AG09309 (cell line): ENCODE data around the gene ERGIC3.
A peak's percentile ranks its signal among the peaks of the same experiment; 100 is the strongest.

Experiments used
- DNase-seq: peaks from one replicate; pipeline ENCODE4 v3.0.0-alpha.2; 2010; ENCODE audit warnings: low read depth
- H3K4me3 ChIP-seq: 2 replicates; pipeline ENCODE4 v1.5.1; 2011; ENCODE audit warnings: mild to moderate bottlenecking, low read depth, low read length, moderate library complexity; ENCODE audit not compliant: control insufficient read depth
- TF ChIP-seq, protein P1 (sequence below): IDR thresholded peaks from 2 replicates; pipeline ENCODE4 v1.5.1; 2011; ENCODE audit warnings: mild to moderate bottlenecking, low read depth, low read length, inconsistent platforms; ENCODE audit not compliant: insufficient read depth, control insufficient read depth; ENCODE audit errors: missing control alignments

The ERGIC3 gene

DNA sequence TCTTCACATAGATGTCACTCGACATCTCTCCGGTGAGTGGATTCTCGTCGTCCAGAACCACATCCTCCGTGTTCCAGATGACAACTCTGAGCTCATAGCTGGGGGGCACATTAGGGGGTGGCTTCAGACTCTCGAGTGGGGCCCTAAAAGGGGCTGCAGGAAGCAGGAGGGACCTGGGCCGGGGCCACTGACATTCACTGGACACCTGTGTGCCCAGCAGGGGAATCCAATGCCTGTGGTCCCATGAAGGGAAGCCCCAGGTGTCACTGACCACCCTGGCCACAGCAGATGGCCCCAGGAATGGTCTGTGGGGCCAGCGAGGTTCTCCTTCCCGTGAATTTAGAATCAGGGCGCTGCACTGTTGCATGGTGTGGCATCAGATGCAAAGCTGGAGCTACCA is 18.7 kb downstream of the ERGIC3 start:
- H3K4me3 ChIP-seq, result no peak overlapping the region
- TF ChIP-seq, protein P1, sequence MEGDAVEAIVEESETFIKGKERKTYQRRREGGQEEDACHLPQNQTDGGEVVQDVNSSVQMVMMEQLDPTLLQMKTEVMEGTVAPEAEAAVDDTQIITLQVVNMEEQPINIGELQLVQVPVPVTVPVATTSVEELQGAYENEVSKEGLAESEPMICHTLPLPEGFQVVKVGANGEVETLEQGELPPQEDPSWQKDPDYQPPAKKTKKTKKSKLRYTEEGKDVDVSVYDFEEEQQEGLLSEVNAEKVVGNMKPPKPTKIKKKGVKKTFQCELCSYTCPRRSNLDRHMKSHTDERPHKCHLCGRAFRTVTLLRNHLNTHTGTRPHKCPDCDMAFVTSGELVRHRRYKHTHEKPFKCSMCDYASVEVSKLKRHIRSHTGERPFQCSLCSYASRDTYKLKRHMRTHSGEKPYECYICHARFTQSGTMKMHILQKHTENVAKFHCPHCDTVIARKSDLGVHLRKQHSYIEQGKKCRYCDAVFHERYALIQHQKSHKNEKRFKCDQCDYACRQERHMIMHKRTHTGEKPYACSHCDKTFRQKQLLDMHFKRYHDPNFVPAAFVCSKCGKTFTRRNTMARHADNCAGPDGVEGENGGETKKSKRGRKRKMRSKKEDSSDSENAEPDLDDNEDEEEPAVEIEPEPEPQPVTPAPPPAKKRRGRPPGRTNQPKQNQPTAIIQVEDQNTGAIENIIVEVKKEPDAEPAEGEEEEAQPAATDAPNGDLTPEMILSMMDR, result no peak
- no peak for DNase-seq

DNA sequence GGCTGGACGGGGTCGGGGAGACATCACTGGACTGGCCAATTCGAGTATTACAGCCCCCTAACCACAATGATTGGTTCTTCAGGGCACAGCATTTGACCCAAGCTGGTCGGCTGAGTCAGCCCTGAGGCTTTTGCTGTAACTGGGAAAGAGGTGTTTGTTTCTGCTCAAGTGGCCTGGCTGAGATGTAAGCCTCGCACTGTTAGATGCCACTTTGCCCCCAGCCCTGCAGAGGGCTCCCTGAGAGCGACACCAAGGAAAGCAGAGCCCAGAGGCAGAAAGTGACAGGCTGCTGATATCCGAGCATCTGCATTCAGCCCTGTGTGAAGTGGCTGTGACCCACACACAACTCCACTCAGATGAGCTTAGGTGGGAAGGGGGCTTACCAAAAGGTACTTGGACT is 19.4 kb downstream of the ERGIC3 start:
- TF ChIP-seq, protein P1, result peak; percentile 38

DNA sequence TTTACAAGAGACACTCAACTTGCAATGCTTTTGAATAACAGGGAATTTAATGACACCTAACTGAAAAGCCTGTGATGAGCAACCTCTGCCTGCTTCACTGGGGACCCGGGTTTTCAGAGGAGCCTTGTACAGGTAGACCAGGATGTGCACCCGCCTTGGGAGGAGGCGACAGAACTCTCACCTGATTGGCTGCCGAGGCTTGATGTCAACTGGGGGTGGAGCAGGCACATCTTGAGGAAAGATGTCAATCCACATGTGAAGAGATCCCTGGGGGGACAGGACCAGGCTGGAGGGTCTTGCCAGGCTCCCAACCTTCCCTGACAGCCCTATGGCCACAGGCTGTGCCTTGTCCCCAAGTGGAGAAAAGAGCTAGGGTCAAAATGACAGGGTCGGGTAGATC is 19.8 kb downstream of the ERGIC3 start:
- no peak overlapping the region for H3K4me3 ChIP-seq
- no peak for DNase-seq
- TF ChIP-seq, protein P1, result no peak

More for the DNA sequence above, 19.4 kb downstream of the ERGIC3 start:
- DNase-seq, result peak; percentile 1
- H3K4me3 ChIP-seq, result no peak overlapping the region

DNA sequence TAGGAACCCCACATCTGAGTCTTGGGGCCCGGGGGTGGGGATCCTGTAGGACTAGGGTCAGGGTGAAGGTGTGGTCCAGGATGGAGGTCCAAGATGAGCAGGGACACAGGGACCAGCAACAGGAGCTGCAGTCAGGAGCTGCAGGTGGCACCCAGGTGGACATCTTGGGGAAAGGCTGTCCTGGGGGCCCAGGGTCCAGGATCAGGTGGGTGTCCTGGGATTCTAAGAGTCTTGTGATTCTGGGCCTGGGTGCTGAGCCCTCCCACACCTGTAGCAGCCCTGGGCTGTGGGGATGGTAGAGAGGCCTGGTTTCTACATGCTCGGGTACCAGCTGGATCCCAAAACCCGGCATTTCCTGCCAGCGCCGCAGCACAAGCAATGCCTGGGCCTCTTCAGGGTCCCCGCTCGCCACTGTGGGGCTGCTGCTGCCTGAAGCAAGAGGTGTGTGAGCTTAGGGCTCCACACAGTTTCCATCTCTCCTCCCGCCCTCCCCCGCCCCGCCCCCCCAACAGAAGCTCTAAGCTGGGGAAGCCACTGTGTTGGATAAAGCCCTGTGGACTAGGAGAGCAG is 20.7 kb downstream of the ERGIC3 start:
- DNase-seq, result no peak
- TF ChIP-seq, protein P1, result no peak
- no peak overlapping the region for H3K4me3 ChIP-seq

DNA sequence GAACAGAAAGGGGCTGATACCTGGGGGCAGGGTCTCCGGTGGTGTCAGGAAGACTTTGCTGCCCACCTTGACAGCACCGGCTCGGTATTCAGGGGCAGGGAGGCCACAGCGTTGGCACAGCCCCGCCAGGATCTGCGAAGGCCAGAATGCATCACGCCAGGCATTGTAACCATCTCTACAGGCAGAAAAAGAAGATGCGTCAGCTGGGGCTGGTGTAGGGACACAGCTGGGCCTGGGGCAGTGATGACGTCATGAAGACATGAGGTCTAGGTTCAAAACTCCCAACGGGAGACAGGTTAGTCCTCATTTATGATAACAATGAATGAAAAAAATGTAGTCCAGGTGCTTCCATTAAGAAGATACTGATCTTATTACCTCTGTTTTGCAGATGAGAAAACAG is 22.0 kb downstream of the ERGIC3 start:
- DNase-seq, result no peak
- no peak overlapping the region for H3K4me3 ChIP-seq
- TF ChIP-seq, protein P1, result no peak

DNA sequence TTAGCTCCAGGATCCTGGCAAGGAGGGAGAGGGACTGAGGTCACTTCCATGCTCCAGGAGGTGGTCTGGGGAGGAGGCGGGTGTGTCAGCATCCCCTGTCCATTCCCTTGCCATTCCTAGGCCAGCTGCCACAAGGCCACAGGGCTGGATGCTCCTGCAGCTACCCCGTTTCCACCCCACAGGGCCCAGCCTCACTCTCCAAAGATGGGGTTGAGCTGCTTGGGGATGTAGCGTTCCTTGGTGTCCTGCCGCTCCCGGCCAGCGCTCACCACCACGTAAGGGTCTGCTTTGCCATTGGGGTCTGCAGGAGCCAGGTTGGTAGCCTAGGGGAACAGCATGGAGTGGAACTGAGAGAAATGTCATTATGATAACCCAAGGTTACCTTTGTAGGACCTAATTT is 23.0 kb downstream of the ERGIC3 start:
- TF ChIP-seq, protein P1, result no peak
- DNase-seq, result no peak

DNA sequence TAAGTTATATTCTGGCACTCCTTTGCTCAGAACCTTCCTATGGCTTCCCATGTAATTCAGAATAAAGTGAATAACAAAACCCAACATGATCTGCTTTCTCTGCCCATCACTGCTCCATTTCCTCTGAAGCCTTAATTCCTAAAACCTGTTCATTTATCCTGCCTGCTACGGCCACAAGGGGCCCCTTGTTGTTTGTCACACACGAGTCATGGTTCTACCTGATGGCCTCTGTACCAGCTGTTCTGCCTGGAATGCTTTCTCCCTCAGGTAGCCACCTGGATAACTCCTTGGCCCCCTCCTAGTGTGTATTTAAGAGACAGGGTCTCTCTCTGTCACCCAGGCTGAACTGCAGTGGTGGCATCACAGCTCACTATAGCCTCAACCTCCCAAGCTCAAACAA is 26.8 kb downstream of the ERGIC3 start:
- TF ChIP-seq, protein P1, result peak; percentile 13
- H3K4me3 ChIP-seq, result no peak overlapping the region
- no peak for DNase-seq

More for the DNA sequence above, 23.0 kb downstream of the ERGIC3 start:
- no peak overlapping the region for H3K4me3 ChIP-seq
